Ammon's horn (tissue), 1 donor: Measurements from ENCODE around the gene ZBTB7A.

Source experiments
- DNase-seq: peaks from one replicate; pipeline ENCODE4 v3.0.0-alpha.2; 2016; ENCODE audit warnings: low spot score

The ZBTB7A gene

GRCh38 chr19:4036576-4037300 is 30.0 kb downstream of the ZBTB7A start:
- DNase-seq = no peak

- DNase-seq = no peak
Observed at GRCh38 chr19:4035582-4035981, 31.1 kb downstream of the ZBTB7A start.

GRCh38 chr19:4035018-4035566 is 31.6 kb downstream of the ZBTB7A start:
- no peak for DNase-seq

GRCh38 chr19:4034048-4035017 is 32.4 kb downstream of the ZBTB7A start:
- DNase-seq = peak; percentile 94

- DNase-seq = no peak
Observed at GRCh38 chr19:4033028-4033956, 33.4 kb downstream of the ZBTB7A start.

- no peak for DNase-seq
Observed at GRCh38 chr19:4032436-4032835, 34.3 kb downstream of the ZBTB7A start.

- DNase-seq = no peak
Observed at GRCh38 chr19:4031420-4031819, 35.3 kb downstream of the ZBTB7A start.

GRCh38 chr19:4030981-4031380 is 35.7 kb downstream of the ZBTB7A start:
- DNase-seq = no peak

GRCh38 chr19:4030552-4030951 is 36.1 kb downstream of the ZBTB7A start:
- no peak for DNase-seq

- no peak for DNase-seq
Observed at GRCh38 chr19:4029247-4029614, 37.5 kb downstream of the ZBTB7A start.

- DNase-seq = no peak
Observed at GRCh38 chr19:4028334-4029246, 38.1 kb downstream of the ZBTB7A start.

- DNase-seq = no peak
Observed at GRCh38 chr19:4027146-4027545, 39.6 kb downstream of the ZBTB7A start.

- no peak for DNase-seq
Observed at GRCh38 chr19:4025317-4025716, 41.4 kb downstream of the ZBTB7A start.

GRCh38 chr19:4023600-4024398 is 42.9 kb downstream of the ZBTB7A start:
- DNase-seq = no peak

GRCh38 chr19:4019578-4019977 is 47.1 kb downstream of the ZBTB7A start:
- no peak for DNase-seq

GRCh38 chr19:4018775-4019504 is 47.8 kb downstream of the ZBTB7A start:
- DNase-seq = no peak

- DNase-seq = peak; percentile 50
Observed at GRCh38 chr19:4018140-4018613, 48.5 kb downstream of the ZBTB7A start.

GRCh38 chr19:4016903-4017638 is 49.6 kb downstream of the ZBTB7A start:
- no peak for DNase-seq
